ENCODE measurements around the gene SERTAD2. TPM values are rescaled to one million over a fixed set of nuclear protein-coding genes. Genes with fewer than 3 reads are reported as not detected.

Gene SERTAD2
- total RNA-seq, 1 donor from 2014 or later = 21.3 TPM

GRCh38 chr2:64581777-64582539 is 71.8 kb downstream of the SERTAD2 start:
- DNase-seq (ENCODE audit: low read depth) = no peak

Other genes starting within 250 kb of the SERTAD2 start
- gene LGALSL, start 199.8 kb downstream of the SERTAD2 start, total RNA-seq = 4.6 and 16.0 TPM in 2 replicates
- gene AFTPH, start 129.6 kb downstream of the SERTAD2 start, total RNA-seq = 53.8 and 67.2 TPM in 2 replicates

Measured in renal cortical epithelial cell (primary cell).